Suppressor macrophage treated with lipopolysaccharide for 1 hour (primary cell): ENCODE results near the gene MPDZ.
A peak's percentile ranks its signal among the peaks of the same experiment; 100 is the strongest.

Source experiments
- DNase-seq, 3 donors: peaks; one replicate each; pipeline ENCODE4 v3.0.0-alpha.2; 2020 to 2022

The MPDZ gene

DNA sequence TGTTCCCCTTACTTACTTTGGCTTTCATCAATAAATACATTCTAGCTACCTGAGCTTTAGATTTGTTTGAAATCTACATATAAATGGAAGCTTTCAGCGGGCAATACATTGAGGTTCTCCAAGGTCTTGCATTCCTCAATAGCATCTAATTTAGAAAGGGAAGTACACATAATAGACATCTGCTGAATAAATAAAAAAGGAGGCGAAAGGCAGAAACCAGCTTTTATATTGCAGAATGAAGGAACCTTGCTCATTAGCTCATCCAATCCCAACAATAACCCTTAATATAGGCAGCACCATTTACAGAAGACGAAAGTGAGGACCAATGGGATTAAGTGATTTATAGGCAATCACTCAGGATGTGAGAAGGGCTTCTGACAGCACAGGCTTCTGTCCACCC lies 147.5 kb downstream of the MPDZ start:
- DNase-seq, result no peak

DNA sequence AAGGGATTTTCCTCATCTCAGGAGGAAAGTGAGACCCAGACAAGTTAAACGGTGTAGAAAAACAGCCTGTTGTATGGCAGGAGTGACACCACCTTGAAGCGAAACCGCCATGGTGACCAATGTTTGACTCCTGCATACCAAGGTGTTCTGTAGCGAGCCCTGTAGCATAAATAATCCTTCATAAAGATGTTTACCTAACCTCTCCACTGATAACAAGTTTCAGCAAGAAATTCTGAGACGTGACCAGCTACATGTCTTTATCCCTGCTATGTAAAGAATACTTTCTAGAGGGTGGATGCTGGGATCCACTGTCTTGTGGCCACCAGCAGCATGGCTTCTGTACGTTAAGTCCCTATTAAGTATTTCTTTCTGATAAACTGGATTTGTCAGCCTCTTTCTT lies 148.1 kb downstream of the MPDZ start:
- DNase-seq, result no peak

DNA sequence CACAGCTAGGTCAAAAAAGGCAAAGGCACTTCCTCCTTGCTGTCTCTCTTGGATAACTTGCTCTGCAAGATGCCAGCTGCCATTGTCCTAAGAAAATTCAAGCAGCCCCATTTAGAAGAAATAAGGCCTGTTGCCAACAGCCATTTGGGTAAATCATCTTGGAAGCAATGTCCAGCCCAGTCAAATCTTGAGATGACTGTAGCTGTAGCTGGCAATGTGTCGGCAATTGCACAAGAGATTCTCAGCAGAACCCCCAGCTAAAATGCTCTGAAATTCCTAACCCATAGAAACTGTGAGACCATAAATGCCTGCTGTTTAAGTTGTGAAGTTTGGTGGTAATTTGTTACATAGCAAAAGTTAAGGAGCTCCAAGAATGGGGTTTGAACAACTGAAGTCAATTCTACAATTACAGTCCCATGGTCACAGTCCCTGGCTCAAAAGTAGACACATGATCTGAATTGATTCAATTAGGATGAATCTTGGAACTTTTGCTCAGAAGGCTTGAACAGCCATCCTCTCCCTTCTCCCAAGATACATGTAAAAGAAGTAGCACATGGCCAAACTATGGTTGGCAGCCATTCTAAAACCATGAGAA lies 151.1 kb downstream of the MPDZ start:
- DNase-seq, result no peak

DNA sequence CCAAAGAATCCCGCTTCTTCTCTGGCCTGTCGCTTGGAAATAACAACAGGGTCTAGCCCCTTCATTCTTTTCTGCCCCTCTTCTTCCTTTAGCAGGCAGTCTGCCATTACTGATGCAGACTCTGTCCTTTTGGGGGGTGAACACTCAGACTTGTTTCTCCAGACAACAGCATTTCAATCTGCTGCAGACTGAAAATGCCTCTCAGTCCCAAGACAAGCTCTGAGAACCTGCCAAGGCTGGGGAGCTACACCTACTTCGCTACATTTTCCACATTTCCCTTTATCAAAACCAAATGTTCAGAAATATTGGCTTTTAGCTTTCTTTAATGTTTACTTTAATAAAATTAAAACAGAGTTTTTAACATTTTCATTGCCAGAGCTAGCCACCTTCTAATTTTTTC lies 152.4 kb downstream of the MPDZ start:
- no peak for DNase-seq

DNA sequence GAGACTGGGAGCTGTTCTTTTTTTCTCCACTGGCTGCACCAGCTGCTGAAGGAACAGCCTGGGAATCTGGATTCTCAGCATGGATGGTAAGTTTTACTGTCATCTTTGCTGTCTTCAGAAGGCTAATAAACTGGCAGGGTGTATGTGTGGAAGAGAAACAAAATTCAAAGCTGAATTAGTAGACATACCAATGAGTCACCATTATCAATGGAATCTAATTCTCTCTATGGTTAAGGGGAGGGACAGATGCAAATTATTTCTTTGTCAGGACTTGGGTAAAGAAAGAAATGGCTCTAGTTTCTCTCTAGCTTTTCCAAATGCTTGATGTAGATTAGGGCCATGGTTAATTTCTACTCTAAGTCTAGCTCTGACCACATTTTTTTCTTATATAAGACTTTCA lies 154.2 kb downstream of the MPDZ start:
- DNase-seq, result no peak

DNA sequence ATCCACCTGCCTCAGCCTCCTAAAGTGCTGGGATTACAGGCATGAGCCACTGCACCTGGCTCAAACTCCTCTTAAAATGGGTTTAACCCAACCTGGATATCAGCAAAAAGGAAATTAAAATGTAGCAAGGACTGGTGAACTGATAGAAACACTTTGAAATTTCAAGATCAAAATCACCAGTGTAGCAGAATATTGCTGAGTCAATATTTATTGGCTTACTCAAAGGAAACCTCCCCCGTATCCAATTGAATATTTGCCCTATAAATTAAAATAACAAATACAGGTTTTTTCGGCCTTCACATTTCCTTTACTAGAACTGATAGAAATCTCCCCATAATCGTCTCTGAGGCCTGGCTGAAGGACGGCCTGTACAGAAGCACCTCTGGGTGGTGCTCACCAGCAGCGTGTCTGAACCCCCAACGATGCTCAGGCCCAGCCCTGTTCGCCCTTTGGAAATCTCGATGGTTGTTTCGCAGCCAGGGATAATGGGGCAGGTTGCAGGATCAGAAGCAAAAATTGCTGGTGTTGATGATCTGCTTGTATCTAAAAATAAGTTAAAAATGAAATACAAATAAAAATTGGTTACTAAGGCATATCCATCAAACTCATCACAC lies 156.6 kb downstream of the MPDZ start:
- no peak for DNase-seq

DNA sequence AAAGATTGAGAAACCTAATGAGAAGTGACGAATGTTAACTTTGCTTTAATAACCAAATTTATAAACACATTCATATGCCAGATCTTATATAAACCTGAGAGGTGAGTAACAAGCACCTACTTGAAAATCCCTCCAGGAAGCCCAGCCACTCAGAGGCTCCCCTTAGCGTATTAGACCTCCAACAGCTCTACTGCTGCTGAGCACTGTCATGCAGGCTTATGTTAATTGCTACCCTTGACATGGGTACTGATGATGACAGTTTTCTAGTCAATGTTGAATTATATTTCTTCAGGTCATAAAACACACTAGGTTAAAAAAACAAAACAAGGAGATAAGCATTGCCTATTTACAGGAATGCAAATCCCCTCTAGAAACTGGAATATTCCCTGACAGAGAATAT lies 161.2 kb downstream of the MPDZ start:
- no peak for DNase-seq

DNA sequence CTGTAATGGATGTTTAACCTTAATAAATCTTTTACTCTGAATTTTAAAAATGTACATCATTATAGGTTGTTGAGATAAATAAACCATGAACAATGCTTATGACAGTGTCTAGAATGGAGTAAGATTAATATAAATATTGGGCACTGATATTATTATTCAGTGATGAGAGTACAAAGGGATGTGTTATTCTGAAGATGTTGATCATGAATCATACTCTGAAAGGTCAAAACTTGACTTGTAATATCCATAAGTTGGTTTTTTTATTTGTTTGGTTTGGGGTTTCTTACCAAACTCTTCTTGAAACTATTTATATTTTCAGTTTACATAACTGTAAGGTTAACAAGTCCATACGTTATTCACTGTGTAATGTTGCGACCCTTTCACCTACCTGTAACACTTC lies 163.2 kb downstream of the MPDZ start:
- no peak for DNase-seq

DNA sequence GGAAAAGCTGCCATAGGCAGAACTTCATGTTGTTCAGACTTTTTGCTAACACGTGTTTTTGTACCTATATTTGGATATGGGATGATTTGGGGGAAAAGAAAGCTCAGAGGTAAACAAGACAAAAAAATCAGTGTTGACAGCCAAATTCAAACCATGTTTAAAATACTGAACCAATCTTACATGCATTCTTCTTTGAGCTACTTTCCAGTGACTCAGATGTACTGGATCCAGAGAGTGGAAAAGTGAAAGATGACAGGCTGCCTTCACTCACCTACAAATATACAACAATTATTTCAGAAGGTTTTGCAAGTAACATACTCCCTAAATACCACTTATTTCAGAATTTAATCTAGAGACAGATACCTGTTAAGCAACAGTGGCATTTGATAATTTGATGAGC lies 165.7 kb downstream of the MPDZ start:
- no peak for DNase-seq

DNA sequence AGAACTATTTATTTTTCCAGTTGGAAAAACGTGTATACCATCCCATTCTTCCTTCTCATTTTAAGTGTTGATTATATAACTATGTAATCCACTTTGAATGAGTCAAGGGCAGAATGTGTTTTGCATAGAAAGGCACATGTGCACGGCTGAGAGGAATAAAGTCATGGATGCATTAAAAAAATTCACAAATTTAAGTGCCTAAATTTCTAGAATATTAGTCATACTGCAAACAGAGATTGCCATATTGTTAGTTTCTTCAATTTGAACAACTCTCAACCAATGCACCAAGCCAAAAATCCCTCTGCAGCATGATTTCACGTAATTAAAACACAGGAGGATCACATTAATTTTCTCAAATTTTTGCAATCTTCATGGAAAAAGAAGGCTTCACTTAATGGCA lies 166.3 kb downstream of the MPDZ start:
- DNase-seq, result no peak

DNA sequence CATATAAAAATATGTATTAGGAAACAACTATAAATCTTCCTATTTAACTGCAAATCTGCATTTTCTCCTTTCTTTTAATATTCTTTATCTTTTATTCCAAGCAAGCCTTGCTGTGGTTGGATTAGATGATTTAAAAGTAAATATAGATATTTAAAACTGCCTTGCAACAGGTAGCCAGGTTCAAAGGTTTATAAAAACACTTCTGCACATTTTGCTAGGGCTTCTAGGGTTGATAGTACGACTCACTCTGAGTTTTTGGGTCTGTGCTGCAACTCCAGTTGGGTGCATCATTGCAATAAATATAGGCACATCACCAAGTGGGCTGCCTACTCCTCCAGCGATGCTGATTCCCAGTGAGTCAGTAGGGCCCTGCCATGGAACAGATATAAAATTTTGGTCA lies 167.7 kb downstream of the MPDZ start:
- no peak for DNase-seq

DNA sequence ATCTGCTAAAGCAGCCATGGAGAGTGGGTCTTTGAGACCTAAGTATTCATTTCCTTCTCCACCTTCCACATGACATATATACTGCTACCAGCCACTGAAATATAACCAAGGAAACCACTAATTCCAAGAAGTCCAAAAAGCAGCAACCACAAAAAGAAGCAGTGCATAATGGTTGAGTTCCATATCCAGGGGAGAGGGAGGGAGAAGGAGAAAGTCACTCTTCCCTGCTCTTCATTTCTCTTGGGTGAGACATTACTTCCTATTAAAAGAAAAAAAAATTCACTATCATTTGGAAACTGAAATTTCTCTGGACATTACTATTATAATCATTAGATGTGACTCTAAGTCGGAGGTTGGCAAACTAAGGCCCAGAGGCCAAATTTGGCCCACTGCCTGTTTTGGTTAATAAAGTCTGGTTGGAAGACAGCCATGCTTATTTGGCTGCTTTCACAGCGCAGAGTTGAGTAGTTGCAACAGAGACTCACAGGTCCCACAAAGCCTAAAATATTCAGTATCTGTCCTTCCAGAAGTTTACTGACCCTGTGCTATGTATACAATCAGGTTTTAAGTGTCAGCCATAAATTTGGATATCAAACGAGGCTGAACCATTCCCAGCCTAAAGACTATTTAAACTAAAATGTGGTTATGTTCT lies 168.6 kb downstream of the MPDZ start:
- no peak for DNase-seq

DNA sequence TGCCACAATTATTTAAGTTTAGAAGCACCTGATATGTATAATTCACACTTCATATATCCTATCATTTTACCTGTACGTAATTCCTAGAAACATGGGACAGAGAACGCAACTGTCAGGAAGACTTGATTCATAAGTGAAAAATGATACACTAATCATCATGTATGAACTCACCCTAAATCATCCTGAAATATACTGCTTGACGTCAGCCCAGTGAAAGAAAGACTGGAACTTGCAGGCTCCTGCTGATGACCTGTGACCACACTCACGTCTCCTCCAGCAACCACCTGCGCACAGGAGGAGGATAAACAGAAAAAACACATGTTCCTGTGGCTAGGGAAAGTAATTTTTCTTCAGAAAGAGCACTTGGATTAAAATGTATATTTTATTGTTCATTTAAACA lies 169.7 kb downstream of the MPDZ start:
- DNase-seq, result no peak

DNA sequence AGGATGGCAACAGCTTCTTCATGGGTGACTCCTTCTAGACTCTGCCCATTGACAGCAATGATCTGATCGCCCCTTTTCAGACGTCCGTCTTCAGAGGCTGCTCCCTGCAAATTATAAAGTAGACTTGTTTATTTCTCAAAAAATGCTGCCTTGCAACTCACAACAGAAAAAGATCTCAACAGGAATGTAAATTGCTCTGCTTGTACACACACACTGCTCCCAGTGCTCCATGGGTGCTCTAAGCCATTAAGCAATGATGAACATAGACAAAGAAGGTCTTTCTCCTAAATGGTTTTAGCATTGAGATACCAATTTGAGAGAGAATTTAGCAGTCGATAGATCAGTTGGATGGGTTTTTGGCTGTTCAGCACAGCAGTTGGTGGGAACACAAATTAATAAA lies 172.5 kb downstream of the MPDZ start:
- no peak for DNase-seq

DNA sequence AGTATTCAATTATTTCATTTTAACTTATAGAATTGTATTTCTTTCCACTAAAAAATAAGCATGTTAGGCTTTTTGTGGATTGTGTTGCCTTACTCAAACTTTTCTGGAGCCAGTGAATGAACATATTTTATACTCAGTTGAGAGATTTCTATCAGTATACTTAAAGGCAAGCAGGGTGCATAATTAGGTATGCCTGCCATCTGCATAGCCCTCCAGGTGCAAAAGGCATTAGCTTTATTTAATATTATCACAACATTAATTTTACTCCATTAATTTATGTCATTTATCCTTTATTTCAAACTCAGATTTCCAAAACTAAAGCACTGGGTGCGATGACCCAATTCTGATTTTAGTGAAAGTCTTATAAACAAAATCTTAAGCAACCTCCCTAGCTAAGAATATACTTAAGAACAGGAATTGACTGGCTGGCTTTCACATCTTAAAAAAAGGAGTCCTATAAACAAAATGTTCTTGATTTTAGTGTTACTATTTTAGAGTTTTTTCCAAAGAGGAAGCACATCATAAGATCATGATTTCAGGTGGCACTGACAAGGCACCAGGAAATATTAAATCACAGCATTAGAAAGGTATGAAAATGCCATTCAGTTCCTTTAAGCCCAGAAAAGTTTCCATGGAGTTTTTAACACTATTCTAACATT lies 178.4 kb downstream of the MPDZ start:
- DNase-seq, result no peak

DNA sequence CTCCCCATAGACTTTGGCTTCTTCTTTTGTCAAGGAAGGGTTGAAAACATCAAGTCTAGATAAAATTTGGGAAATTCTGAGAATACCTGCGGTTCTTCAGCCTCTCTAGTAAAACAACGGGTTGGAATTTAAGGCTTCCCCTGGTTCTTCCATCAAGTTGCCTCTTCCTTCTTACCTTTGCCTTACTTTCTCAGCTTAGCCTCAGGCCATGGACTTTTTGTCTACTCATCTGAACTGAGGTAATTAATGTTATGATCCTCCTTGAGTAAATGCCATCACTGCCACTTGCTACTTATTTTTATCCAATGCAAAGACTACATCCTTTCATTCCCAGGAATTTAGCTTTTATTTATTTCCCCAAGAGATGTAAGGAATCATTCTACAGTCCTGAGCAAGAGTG lies 184.4 kb downstream of the MPDZ start:
- no peak for DNase-seq

DNA sequence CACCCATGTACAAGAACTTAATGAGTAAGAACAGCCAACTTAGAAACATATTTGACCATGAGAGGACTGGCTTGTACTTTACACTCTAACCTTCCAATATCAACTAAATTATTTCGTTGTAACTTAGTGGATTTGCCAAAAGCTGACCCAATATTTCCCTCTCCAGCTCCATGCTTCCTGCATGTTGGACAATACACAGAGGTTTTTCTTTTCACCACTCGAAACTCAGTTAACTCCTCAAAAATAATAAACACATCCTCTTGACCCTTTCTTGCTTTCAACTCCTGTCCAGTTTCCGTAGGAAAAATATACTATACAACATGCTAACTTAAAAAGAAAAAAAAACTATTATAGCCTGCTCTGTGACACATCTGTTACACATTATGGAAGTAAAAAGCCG lies 188.9 kb downstream of the MPDZ start:
- DNase-seq, result no peak

DNA sequence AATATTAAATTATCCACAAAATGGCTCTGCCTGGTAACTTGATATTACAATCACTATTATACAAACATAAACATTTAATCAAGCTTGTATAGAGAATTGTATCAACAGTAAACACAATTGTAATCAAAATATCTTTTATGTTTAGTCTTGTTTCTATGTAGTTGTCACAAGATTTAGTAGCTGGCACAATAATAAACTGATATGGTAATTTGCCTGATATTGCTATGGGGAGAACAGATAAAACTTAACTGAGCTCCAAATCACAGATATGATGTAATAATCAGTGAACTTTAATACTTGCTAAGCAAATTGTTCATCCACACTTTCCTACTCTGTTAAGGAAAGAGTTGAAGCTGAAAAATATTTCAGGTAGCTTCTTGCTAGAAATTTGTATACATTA lies 189.8 kb downstream of the MPDZ start:
- DNase-seq, result no peak

DNA sequence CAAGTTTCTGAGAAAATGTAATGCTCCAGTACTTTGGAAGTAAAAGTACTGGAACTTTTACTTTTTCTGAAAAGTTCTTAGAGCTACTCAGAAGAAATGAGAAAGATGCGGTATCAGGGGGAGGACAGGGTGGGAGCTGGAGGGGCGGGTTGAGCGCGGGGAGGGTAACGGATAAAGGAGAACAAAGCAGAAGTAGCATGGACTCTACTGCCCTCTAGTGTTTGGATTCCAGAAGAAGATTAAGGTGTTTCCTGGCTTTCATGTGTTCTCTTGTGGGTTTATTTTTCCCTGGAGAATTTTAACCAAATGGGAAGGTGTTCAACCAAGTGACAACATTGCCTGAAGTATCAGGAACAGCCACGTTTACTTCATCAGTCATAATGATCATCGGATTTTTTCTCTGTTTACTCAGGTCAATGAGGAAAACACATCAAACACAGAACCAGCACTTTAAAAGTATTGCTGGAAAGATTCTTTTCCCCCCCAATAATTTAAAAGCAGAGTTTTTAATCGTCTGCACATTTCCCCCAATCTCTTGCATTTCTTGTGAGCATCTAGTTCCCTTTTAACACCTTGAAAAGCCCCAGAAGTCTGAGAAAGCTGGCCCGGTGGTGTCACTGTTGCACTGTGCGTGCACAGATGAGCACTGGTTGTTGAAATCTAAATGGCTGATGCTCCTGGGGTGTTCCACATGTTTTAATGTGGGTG lies 190.6 kb downstream of the MPDZ start:
- peak; percentile 45 to 67 (median 52) for DNase-seq

DNA sequence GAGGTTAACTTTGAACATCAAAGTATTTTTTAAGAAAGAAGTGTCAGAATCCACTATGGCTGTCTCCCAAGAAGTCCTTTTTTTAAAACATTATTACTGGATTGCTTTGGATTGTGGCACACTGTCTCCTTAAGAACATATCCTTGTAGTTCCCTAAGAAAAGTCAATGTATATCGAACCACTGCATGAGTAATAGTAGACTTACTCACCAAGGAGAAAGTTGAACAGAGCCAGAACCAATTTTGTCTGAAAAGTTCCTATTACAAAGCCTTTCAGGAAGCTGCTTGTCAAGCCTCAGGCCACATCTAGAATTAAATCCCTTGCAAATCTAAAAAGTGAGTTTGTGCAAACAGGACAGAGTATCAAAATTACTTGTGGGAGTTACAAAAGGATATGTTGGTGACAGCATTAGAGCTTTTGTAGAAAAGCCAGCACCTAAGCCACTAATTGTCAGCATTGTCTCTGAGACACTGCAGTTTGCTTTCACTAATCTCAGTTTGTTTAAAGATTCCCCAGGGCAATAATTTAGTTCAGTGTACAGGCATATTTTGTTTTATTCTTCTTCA lies 195.4 kb downstream of the MPDZ start:
- no peak for DNase-seq

DNA sequence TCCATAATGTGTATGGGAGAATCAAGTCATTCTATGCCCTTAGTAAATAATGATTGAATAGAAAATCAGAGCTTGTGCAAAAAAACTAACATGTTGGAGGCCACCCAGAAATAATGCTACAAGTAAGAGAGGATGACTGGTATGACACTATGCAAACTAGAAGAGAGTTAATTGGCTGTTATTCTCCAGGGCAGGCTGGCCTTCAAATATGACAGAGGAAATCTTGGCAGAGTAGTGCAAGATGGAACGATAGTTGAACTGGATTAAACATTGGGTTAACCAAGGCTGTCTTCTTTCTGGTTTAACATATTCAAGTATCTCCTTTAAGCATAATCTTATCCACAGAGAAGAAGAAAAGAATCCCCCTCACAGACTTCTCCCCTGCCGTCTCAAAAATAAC lies 196.1 kb downstream of the MPDZ start:
- no peak for DNase-seq

DNA sequence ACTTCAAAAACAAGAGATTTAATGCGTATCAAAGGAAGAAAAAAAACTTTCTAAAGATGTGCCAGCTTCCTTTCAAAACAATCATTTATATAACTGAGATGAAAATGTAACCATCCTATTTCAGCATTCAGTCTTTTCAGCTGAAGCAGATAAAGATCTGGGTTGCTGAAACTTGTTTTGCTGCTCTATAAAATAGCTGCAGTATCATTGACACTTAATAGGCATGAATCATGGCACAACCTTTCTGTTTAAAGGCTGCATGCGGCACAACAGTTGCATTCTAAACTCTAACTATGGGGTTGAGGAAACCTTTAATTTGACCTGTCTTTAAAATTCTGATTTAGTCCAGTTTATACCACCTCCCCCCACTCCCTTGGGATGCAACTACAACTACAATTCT lies 196.7 kb downstream of the MPDZ start:
- no peak for DNase-seq

DNA sequence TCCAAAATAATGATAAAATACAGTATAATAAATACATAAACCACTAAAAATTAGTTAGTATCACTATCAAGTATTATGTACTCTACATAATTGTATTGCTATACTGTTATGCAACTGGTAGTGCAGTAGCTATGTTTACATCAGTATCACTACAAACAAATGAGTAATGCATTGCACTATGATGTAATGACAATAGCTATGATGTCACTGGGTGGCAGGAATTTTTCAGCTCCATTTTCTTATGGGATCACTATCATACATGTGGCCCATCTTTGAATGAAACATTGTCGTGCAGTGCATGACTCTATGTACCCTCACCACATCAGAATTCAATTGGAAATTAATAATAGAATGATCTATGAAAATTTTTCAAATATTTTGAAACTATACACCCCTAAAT lies 201.3 kb downstream of the MPDZ start:
- DNase-seq, result no peak
